HG03521 (cell line): Measurements from ENCODE around the gene PERCC1.
"Not testable (repeated sequence)": the region's sequence is repeated elsewhere in the genome, so short reads cannot be mapped to it uniquely, and the experiment has no call there.

Experiments used
- ATAC-seq: cut with Tn5 transposase; IDR thresholded peaks from one replicate; pipeline ENCODE4 v1.9.1; 2021; ENCODE audit warnings: mild to moderate bottlenecking, moderate library complexity; ENCODE audit not compliant: unreplicated experiment

The PERCC1 gene

GRCh38 chr16:1466054-1466453 lies 35.2 kb downstream of the PERCC1 start:
- no peak for ATAC-seq

GRCh38 chr16:1466968-1467521 lies 36.2 kb downstream of the PERCC1 start:
- ATAC-seq, result no peak

GRCh38 chr16:1468426-1468810 lies 37.5 kb downstream of the PERCC1 start:
- no peak for ATAC-seq

GRCh38 chr16:1469141-1469540 lies 38.3 kb downstream of the PERCC1 start:
- ATAC-seq, result not testable (repeated sequence)

- no peak for ATAC-seq
Observed at GRCh38 chr16:1469693-1470201, 38.9 kb downstream of the PERCC1 start.

GRCh38 chr16:1470481-1471251 lies 39.8 kb downstream of the PERCC1 start:
- ATAC-seq, result no peak

GRCh38 chr16:1471569-1472194 lies 40.8 kb downstream of the PERCC1 start:
- no peak for ATAC-seq

- no peak for ATAC-seq
Observed at GRCh38 chr16:1472974-1473373, 42.1 kb downstream of the PERCC1 start.

GRCh38 chr16:1474082-1474795 lies 43.4 kb downstream of the PERCC1 start:
- ATAC-seq, result peak; percentile 26

- peak; percentile 85 for ATAC-seq
Observed at GRCh38 chr16:1474796-1475551, 44.1 kb downstream of the PERCC1 start, which contains the start of gene CLCN7. TSS of gene CLCN7 (minus strand) at chr16:1475028. CDS start at chr16:1474974, 54 bp downstream.

GRCh38 chr16:1475552-1476114 lies 44.8 kb downstream of the PERCC1 start:
- peak; percentile 9 for ATAC-seq

- no peak for ATAC-seq
Observed at GRCh38 chr16:1477033-1477432, 46.2 kb downstream of the PERCC1 start.

- not testable (repeated sequence) for ATAC-seq
Observed at GRCh38 chr16:1478937-1479336, 48.1 kb downstream of the PERCC1 start.

GRCh38 chr16:1481906-1482835 lies 51.3 kb downstream of the PERCC1 start:
- ATAC-seq, result no peak
